Measurements from ENCODE around the gene PDSS2.
"Not testable (repeated sequence)": the region's sequence is repeated elsewhere in the genome, so short reads cannot be mapped to it uniquely, and the experiment has no call there.

Gene PDSS2

DNA sequence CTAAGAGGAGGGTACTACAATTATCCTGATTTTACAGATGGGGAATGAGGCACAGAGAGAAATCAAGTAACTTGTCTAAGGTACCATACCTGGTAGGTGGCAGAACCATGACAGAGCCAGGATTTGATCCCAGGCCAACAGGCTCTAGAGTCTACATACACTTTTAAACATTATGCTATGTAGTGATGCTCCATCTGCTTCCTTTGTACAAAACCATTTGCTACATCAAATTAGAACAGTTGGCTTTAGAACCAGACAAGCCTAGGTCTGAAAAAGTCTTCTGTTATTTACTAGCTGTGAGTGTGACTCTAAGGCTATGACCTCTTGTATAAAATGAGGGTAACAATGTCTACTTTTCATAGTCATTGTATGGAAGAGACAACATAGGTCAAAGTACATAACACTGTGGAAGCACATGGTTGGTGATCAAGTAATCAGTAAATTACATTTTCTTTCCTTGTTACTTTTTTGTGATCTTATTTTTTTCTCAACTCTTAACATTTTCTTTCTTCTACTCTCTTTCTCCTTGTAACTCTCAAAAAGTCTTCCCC is 122.1 kb downstream of the PDSS2 start:
- in situ Hi-C loops (cut with MboI; ENCODE audit: low pct_unique_long_range_greater_than_20kb, low sequenced_read_pairs): no loop called here
- no peak for DNase-seq

DNA sequence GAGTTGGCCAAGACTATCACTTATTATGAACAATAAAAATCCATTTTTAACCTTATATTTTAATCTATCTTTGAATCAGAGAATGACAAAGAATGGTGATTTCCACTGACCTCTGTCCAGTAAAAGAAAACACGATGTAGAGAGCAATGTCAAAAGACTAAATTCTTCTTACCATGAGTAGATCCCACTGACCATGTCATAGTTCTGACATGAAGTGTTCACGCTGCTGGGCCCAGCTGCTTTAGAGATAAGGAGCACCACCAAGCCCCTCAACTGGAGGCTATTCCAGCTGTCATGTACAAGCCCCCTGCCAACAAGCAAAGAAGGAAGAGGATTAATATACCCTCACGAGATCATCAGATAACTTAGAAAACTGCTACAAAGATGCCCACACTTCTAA is 125.3 kb downstream of the PDSS2 start:
- no peak for DNase-seq

DNA sequence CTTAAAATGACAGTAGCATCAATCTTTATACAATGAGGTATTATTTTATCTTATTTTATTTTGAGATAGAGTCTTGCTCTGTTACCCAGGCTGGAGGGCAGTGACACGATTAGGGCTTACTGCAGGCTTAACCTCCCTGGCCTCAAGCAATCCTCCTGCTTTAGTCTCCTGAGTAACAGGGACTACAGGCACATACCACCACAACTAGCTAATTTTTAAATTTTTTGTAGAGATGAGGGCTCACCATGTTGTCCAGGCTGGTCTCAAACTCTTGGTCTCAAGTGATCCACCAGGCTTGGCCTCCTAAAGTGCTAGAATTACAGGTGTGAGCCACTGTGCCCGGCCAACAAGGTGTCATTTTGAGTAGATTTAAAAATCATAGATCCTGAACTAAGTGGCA is 125.9 kb downstream of the PDSS2 start:
- in situ Hi-C loops (cut with MboI; ENCODE audit: low pct_unique_long_range_greater_than_20kb, low sequenced_read_pairs): no loop called here
- no peak for DNase-seq

More for the DNA sequence above, 125.3 kb downstream of the PDSS2 start:
- in situ Hi-C loops (cut with MboI; ENCODE audit: low pct_unique_long_range_greater_than_20kb, low sequenced_read_pairs): no loop called here

DNA sequence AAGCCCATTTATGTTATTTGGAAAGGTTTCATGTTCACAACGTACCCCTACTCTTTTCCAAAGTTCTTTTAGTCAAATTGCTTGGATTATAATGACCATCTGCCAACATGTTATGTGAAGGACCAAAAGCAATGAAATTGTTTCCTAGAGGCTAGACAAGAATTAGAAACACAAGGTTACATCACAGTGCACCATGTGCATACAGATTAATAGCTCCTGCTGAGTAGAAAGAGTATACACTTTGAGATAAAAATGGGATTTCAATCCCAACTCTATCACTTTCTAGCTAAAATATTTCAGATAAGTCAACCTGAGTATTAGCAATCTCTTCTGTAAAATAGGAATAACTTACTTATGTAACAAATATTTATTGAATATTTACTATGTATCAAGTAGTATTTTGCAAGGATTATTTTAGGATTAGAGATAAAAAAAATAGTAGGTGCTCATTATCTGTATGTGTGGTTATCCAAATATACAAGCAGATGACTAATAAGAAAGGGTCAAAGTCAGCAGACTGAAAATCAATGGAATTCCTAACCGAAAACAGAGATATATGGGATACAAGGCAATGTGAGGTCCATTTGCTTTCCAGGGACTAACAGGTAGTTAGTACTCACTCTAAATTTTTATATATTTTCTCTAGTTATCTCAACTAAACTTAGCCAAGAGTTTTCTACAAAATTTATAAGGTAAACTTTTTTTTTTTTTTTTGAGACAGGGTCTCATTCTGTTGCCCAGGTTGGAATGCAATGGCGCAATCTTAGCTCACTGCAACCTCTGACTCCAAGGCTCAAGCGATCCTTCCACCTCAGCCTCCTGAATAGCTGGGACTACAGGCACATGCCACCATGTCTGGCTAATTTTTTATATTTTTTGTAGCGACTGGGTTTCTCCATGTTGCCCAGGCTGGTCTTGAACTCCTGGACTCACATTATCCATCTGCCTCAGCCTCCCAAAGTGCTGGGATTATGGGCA is 127.7 kb downstream of the PDSS2 start:
- no peak for DNase-seq
- in situ Hi-C loops (cut with MboI; ENCODE audit: low pct_unique_long_range_greater_than_20kb, low sequenced_read_pairs): no loop called here

DNA sequence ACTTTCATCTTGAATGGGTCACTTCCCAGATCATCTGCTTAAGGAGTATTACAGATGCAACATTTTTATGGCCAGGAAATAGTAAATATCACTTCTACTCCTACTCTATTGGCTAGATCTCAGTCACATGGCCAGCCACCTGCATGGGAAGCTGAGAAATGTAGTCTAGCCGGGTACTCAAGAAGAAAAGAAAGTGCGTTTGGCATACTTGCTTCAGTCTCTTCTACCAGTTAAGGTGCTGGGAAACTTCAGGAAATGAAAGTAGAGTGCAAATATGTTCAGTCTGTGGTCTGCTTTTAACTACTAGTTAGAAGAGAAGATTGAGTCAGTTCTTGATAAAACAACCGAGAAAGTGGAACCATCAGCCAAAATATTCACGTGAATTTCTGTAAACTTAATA is 129.2 kb downstream of the PDSS2 start:
- in situ Hi-C loops (cut with MboI; ENCODE audit: low pct_unique_long_range_greater_than_20kb, low sequenced_read_pairs): no loop called here
- DNase-seq: no peak

DNA sequence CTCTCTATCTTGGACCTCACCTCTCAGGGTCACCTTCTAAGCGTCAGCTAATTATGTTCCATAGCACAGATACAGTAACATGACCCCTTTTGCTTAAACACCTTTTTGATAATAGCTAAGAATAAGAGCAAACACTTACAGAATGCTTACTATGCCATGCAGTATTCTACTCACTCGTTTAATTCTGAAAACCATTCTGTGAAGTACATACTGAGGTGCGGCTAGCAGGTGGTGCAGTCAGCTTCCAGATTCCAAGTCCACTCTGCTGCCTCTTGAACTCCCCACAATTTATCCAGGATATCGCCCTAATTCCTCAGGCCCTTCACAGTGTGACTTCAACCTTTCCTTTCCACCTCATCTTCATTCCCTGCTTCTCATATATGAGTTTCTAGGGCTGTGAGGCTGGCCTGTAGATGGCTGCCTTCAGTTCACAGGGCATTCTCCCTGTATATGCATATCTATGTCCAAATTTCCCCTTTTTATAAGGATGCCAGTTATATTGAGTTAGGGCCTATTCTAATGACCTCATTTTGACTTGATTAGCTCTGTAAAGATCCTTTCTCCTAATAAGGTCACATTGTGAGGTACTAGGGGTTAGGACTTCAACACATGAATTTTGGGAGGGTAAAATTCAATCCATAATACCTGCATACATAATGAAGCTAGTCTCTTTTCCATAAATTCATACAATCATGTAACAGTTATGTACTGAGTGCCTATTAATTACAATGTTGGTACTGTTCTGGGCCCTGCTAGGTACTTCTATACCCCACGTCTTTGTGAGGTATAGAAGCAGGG is 130.1 kb downstream of the PDSS2 start:
- in situ Hi-C loops (cut with MboI; ENCODE audit: low pct_unique_long_range_greater_than_20kb, low sequenced_read_pairs): no loop called here
- no peak for DNase-seq

DNA sequence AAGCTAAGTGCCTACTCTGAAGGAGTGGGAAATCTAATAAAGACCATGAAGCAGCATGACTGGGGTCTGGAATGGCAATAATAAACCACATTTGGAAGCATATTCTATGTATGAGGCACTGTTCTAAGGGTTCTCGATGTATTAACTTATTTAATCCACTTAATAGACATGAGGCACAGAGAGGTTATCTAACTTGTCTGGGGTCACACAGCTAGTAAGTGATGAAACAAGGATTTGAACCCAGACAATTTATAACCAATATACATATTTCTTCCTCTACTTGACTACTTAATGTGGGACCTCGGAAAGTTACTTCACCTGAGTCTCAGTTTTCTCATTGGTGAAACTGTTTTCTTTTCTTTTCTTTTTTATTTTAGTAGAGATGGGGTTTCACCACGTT is 131.3 kb downstream of the PDSS2 start:
- DNase-seq: no peak
- in situ Hi-C loops (cut with MboI; ENCODE audit: low pct_unique_long_range_greater_than_20kb, low sequenced_read_pairs): no loop called here

DNA sequence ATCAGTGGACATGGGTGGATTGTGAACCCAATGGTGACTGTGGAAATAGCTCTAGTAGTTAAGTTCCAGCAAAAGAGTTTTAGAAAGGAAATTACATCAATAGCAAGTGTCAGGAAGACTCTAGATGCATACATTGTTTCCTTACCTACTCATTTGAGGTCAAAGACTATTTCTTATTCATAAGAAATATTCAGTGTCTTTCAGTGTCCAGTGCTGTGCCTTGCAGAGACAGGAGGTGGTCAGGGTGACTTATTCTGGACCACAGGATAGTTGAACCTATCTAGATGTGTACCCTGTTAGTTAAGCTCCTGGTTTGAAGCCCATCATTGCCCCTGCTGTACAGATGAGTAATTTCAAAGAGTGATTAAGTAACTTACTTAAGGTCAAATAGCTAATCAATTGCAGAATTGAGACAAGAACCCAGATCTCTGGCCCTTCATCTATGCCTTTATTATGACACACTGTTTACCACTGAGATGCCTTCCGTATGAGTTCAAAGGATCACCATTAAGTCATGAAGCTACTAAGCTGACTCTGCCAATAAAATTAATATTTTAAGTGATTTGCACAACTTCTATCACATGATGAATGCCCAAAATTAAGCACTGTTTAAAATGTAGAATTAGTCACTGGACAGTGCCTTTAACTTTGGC is 136.1 kb downstream of the PDSS2 start:
- in situ Hi-C loops (cut with MboI; ENCODE audit: low pct_unique_long_range_greater_than_20kb, low sequenced_read_pairs): no loop called here

DNA sequence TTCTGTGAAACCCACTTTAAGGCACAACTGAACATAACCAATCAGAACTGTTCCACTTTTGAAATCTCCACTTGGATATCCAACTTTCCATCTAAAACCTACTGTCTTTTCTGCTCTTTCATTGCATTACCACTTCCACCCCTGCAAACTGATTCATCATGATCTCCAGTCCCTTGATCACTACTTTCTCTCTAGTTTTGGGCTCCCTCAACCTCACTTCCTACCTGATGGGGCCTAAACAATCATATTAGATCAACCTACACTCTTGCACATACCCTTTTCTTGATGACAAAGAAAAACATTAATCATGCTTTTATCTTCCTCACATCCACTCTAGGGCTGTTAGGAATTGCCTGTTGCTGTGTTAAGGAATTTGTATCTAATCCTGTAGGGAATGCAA is 137.6 kb downstream of the PDSS2 start:
- in situ Hi-C loops (cut with MboI; ENCODE audit: low pct_unique_long_range_greater_than_20kb, low sequenced_read_pairs): no loop called here
- no peak for DNase-seq

More for the DNA sequence above, 136.1 kb downstream of the PDSS2 start:
- no peak for DNase-seq

DNA sequence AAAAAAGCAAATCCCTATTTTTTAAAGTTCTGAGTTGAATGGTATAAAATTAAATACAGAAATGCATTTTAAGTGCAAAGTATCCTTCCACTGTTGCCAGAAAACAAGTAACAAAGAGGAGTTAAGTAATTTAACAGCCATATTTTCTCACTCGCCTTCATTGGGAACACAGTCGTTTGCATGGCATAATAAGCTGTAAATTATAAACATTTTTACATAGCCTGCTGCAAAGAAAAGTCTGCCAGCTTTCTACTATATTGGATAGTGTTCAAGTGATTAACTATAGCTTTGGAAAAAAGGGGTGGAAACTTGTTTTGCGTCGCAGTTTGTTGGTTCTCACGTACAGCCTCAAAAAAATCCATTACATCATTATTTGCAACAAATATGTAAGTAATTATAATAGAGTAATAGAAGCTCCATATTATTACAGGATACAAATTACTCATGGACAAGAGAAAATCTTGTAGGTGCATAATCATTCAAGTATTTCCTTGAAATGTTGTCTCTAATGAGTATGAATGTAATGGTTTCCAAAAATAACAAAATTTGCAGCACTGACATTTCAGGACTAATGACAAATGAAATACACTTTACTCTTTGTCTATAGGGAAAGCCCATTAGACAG is 139.3 kb downstream of the PDSS2 start:
- no peak for DNase-seq
- in situ Hi-C loops (cut with MboI; ENCODE audit: low pct_unique_long_range_greater_than_20kb, low sequenced_read_pairs): no loop called here

DNA sequence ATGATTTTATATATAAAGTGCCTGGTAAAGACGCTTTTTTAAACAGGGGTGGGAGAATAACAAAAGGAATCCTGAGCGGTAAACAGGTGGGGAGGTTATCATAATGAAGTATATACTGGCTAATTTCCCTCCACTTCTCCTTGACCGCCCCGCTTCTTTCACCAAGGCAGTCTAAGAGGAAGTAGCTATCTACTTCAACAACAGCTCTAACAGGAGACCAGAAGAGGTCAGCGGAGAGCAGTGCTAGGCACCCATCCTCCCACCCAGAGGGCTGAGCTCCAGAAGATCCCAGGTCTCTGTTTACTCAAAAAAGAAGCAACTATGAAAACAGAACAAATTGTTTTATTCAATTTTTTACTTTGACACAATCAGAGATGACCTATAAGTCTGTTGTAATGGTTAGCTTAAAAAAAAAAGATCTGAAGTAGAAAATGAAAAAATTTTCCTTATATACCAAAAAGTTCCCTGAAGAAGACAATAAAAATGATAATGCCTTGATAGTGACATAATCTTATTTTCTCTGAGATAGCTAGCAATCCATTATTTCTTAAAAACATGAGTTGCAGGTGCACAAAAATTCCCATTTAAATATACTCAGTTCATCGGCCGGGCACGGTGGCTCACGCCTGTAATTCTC is 141.1 kb downstream of the PDSS2 start:
- DNase-seq: peak; percentile 64
- in situ Hi-C loops (cut with MboI; ENCODE audit: low pct_unique_long_range_greater_than_20kb, low sequenced_read_pairs): no loop called here

DNA sequence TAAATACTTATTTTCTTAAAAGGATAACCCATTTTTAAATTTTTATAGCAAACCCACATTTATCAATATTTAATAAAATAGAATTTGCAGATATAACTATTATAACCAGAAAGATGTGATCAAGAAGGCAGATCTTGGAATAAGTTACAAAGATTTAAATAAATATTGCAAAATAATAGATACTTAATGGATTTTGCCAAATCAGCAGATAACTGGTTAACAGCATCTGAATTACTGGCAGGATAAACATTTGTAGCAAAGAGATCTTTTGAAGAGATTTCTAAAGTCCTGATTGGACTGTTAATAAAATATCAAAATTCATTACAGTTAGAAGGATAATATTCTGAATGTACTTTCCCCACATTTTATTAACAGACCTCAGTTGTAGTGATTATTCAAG is 144.2 kb downstream of the PDSS2 start:
- no peak for DNase-seq
- in situ Hi-C loops (cut with MboI; ENCODE audit: low pct_unique_long_range_greater_than_20kb, low sequenced_read_pairs): no loop called here

DNA sequence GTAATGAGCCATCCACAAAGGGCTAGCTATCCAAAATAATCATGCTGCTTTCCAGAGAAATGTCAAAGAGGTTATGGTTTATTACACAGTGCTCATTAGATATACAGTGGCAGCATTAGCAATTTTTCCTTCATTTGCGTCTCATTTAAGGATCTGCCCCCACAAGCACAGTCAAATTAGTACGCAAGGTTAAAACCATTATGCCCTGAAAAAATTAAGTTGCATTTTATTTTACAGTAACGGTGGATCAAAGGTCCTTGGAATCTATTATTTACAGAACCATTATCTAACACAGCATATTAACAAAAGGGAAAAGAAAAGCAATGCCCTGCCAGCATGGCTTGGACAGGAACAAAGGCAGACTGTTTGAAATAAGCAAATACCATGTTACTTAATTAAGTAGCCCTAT is 144.8 kb downstream of the PDSS2 start:
- in situ Hi-C loops (cut with MboI; ENCODE audit: low pct_unique_long_range_greater_than_20kb, low sequenced_read_pairs): no loop called here
- no peak for DNase-seq

DNA sequence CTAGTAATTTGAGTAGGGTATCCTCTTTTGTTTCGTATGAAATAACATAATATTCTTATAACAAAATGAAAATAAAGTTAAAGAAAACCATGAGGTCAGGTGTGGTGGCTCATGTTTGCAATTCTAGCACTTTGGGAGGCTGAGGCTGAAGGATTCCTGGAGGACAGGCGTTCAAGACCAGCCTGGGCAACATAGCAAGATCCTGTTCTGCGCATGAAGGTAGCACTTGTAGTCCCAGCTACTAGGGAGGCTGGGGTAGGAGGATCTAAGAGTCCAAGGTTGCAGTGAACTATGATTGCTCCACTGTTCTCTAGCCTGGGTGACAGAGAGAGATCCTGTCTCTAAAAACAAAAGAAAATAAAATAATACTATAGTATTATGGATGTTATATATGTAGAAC is 145.6 kb downstream of the PDSS2 start:
- in situ Hi-C loops (cut with MboI; ENCODE audit: low pct_unique_long_range_greater_than_20kb, low sequenced_read_pairs): no loop called here
- DNase-seq: no peak

DNA sequence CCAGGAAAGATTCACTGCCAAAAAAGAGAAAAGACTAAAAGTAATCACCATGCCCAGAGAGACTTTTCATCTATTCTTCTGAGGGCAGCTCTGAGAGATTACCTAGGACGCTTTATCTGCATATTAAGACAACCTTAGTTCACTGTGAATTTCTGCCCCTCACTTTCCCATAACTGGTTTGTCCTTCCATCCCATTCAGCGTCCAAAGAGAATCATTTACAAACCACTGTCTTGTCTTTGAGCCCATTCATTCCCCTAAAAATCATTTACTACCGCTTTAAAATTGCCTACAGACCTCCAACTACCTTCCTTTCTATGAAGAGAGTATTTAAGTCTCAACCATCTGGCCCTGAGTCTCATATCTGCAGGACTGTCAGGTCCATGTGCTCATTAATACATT is 149.0 kb downstream of the PDSS2 start:
- no peak for DNase-seq
- in situ Hi-C loops (cut with MboI; ENCODE audit: low pct_unique_long_range_greater_than_20kb, low sequenced_read_pairs): no loop called here

DNA sequence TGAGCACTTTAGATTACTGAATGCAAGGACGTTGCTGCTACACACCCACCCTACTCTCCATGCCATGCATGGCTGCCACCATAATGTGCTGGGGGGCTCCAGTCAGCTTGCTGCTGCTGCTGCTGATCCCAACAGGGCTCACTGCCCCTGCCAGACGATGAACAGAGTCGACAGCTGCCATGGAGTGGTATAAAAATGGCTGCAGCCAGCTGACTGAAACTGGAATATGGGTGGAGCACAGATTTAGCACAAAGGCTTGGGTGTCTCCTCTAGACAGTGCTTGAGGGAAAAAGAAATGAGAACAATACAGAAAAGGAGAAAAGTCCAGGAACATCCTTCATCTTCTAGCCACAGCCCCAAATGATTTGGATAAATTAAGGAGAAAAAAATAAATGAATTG is 150.7 kb downstream of the PDSS2 start:
- no peak for DNase-seq
- in situ Hi-C loops (cut with MboI; ENCODE audit: low pct_unique_long_range_greater_than_20kb, low sequenced_read_pairs): no loop called here

DNA sequence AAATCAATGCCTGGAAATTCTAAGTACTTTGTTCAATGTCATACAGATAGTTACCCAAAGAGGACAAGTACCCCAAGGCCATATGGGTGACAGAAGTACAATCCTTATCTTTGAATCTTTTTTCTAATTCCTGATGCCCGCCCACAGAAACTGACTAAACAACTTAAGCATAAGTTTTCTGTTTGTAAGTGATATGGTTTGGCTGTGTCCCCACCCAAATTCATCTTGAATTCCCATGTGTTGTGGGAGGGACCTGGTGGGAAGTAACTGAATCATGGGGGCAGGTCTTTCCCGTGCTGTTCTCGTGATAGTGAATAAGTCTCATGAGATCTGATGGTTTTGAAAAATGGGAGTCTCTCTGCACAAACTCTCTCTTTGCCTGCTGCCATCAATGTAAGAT is 153.4 kb downstream of the PDSS2 start:
- DNase-seq; in situ Hi-C loops (cut with MboI; ENCODE audit: low pct_unique_long_range_greater_than_20kb, low sequenced_read_pairs): not testable (repeated sequence)

DNA sequence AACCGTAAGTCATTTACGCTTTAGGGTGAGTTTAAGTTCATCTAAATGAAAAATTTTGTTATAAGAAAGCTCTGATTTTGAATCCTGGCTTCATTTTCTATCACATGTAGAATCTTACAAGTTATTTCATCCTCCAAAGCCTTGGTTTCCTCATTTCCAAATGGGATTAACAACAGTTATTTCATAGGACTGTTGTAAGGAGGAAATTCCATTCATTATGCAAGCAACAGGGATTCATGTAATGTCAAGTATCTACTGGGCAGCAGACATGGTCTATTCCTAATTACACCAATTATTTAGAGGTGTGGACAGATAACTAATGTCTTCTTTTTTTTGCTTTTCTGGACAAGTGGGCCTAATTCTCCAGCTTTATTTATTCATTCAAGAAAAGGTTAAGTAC is 154.0 kb downstream of the PDSS2 start:
- no peak for DNase-seq
- in situ Hi-C loops (cut with MboI; ENCODE audit: low pct_unique_long_range_greater_than_20kb, low sequenced_read_pairs): no loop called here
